Embryonic facial prominence (tissue), 1 donor: Measurements from ENCODE around the gene ITPR3.

Experiments
- DNase-seq: peaks from one replicate; pipeline ENCODE4 v3.0.0-alpha.2; 2016; ENCODE audit errors: extremely low spot score

The ITPR3 gene

DNA sequence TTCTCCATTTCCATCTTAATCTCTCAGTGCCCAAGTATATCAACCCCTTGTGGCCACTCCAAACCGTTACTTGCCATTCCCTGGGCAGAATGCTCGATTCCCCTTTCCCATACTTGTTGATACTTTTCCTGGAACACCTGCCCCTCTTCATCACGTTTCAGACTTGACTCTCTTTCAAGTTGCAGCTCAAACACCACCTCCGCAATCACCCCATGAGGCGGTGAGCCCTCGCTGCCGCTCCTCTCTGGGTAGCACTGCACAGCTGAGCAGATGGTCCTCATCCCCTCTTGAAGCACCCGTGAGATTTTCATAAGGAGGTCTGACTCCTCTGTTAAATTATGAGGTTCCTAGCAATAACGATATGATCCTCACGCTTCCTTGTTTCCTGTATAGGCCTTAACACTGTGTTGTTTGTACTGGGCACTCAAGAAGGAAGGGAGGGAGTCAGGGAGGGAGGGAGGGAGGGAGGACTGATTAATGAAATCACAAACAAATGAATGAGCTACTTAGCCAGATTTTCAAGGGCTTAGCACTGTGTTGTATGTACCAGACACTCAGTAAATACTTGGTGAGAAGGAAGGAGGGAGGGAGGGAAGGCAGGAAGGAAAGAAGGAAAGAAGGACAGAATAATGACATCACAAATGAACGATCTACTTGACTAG is 98.3 kb downstream of the ITPR3 start:
- DNase-seq, result no peak

DNA sequence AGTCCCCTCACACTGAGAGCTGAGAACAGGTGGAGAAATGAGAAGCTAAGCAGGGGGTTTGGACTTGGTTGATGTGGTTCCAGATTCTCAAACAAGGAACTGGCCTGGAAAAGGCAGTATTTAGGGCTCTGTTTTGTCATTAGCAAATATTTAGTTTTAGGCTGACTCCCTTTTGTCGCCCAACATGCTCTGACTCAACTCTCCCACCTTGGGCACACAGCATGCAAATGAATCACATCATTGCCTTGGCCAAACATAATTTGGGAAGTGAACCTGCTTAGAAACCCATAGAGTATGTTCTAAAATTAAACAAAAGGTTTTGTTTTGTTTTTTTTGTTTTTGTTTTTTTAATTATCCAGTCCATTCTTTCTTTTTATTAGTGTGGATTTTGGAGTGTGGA is 99.9 kb downstream of the ITPR3 start:
- no peak for DNase-seq

DNA sequence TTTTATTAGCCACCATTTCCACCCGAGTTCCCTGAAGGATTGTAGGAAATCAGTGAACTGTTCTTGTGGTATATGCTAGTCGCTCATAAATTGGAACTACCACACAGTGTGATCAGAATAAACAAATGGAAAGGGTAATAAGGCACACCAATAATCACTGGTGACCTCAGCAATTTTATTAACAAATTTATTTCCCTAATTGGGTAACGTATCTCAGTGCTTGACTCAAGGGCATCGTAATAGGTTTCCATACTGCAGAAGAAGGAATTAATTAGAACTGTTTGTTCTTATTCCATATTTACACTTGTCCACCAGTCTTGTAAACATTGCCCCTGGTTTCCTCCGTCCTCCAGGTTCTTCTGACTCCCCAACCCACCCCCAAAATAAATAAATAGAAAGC is 100.4 kb downstream of the ITPR3 start:
- DNase-seq, result no peak

DNA sequence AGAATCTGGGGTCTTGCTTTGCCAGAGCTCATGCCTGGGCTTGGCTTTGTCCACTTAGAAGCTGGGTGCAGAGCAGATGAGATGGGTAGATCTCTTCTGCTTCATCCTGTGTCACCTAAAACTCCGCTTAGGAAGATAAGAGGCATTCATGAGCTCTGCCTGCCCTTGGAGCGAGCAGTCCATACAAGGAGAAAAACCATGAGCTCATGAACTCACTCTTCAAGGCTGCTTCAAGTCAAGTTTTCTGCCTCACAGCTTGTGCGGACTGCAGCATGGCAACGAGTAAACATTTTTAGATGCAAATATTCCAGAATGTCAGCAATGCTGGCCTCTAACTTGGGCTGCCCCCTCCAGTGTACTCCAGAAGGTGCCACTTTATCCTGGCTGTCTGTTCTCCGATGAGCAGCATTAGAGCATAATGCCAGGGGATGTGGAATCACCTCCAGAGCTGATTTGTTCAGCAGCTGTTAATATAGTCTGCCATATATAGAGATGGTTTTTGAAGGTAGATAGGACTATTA is 101.0 kb downstream of the ITPR3 start:
- no peak for DNase-seq

DNA sequence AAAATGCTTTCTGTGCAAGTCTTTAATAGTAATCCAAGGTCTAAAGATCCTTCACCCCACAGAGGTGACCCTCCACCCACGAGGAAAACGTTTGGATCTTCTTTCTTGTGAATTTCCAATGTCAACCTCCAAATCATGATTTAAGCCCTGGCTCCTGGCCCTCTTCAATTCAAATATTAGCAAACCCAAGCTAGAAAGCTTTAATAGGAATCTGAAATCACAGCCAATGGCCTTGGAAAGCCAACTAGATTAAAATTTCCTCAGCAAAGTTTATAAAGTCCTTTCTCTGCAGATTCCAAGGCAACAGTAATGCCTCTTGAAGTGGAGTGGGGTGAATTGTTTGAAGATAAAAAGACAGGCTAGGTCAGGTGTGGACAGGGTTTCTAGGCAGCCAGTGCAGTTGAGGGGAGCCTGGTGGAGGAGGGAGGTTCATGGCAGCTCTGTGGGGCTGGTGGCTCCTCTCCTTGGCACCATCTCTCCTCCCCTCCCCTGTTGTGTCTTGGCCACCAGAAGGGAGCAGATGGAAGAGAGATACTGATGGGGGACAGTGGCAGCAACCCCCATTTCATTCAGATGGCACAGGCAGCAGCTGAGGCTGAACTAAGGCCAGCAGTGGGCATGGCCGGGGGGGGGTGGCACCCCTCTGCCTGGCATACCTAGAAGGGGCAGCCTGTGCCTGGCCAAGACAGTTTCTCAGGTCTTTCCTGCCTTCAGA is 102.4 kb downstream of the ITPR3 start:
- DNase-seq, result no peak

DNA sequence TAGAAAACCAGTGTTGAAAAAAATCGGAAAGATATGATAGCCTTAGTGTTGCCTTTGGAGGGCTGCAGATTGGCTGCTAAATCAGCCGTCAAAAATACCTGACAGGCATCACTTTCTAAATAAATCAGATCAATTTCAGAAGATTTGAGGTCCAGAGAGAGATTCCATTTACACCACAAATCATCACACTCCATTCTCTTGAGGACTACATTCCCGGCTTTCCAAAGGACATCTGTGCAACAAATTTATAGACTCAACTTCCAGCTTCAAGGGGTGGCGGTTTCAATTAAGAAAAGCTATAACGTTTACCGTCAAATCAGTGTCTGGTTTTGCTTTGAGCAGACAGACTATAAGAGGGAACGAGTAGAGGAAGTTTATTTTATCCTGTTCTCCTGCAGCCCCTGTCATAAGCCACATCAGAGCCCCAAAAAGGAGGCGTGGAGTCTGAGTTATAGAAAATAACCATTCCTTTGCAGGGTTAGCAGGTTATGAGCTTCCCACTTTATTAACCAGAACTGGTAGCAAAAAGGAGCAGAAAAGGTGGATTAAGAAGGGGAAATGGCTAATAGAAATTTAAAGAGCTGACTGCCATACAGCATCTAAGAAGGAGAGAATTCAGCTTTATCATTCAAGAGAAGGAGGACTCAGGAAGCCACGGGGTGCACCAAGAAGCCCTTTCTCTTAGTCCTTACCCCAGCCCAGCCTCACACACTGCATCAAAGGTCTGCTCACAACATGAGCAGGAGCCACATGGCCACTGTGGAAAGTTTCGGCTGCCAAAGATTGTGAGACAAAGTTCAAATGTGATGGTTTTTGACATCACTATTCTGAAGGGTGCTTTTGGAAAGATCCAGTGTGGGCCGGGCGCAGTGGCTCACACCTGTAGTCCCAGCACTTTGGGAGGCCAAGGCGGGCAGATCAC is 103.2 kb downstream of the ITPR3 start:
- DNase-seq, result no peak

DNA sequence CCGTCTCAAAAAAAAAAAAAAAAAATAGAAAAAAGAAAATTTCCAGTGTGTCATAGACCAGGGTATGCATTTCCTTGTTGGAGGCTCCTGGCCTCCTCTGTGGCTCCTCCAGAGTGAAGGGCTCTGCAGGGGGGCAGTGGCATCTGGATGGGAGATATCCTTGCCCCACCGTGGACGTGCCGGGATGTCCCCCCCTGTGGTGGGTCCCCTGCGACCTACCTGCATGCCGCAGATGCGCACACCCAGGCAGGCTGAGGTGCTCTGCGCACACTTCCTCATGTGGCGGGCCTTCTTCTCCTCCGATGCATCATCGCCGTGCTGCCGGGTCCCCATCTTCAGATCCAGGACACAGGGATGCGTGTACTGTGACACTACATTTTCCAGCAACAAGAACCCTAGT is 104.1 kb downstream of the ITPR3 start:
- DNase-seq, result no peak

DNA sequence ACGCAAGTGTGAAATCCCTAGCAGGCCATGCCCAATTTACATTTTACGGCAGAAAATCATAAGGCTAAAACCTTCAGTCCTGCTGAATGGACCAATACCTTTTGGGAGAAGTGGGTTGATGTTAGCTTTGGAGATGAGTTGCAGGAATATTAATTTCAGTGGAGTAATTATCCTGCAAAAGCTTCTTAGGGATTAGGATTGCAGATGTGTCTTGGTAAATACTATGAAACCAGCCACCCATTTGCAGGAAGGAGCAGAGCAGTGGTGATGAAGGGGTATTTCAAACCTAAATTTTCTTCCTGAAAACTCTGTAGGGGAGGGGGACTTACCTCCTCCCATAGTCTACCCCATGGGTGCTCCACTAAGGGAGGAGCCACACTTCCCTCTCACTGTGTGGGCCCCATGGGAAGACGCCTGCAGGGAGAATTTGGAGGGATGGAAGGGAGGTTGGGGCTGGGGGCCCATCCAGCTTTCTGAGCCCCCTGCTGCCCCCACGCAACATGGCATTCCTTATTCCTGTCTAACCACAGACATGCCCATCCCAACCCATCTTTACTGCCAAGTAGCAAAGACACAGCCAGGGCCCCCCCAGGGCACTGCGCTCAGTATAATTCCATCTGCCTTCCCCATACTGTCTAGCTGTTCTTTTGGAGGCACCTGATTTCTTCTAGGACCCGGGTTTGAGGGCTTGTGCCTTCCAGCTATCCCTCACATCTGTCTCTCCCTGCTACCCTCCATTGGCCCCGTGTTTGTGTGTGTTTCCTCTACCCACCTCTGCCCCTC is 105.0 kb downstream of the ITPR3 start:
- DNase-seq, result no peak

DNA sequence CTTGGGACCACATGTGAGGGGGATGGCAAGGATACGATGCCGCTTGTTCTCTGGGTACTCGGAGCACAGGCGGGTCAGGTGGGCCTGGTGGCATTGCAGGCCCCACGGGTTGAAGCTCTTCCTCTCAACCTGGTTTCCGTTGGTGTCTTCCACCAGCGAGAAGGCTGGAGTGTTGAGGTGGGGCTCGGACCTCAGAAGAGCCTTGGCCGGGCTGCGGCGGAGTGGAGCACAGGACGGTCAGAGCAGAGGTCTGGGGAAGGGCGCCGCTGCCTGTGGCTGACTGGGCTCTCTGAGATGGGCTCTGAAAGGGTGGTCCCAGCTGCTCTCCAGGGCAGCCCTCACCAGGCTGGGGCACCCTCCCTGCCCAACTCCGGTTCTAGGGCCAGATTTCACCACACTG is 105.6 kb downstream of the ITPR3 start:
- DNase-seq, result no peak

DNA sequence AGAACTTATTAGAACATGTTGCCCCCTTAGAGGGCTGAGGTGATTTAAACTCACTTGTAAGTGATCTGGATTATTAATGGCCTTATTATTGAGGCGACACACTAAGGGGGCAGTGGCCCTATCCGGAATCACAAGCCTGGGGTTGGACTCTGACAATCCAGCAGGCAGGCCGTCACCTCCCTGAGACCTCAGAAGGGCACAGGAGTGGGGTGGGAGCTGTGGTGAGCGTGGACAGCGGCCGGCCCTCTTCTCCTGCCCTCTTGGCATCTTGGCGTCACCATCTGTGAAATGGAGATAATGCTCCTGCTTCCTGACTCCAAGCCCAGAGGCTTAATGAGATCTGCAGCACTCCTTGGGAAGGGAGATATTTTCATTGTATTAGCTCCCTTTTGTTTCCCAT is 106.0 kb downstream of the ITPR3 start:
- DNase-seq, result no peak

DNA sequence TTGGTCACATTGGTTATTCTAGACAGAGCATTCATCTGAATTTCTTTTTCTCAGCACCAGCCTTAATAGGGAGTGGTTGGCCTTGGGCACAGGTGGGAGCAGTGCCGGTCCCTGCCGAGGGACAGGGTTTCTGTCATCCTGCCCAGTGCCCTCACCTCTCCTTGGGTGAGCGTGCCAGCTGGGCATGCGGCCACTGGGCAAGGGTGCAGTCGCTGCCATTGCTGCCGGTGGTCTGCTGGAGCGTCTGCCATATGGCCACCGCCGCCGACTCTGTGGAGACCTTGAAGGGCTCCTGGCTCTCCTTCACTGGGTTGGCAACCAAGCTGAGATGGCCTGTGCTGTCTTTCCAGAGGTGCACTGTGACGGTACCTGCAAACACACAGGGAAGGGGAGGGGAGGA is 106.8 kb downstream of the ITPR3 start:
- DNase-seq, result no peak

DNA sequence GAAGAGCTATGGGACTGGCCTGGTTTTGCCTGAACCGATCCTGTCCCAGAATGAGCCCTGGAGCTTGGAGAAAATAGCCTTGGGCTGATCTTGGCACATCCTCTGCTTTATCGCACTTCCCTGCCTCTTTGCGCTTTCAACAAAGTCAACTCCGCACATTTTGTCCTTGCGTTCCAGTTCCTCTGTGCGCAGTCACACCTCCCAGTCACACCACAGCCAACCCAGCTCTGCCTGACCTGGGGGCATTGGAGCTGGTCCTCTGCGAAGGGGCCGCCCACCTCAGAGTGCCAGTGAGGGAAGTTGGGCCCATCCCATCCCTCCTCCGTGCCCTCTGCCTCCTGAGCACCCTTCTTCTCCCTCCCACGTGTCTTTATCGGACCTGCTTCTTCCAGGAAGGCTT is 107.3 kb downstream of the ITPR3 start:
- no peak for DNase-seq

DNA sequence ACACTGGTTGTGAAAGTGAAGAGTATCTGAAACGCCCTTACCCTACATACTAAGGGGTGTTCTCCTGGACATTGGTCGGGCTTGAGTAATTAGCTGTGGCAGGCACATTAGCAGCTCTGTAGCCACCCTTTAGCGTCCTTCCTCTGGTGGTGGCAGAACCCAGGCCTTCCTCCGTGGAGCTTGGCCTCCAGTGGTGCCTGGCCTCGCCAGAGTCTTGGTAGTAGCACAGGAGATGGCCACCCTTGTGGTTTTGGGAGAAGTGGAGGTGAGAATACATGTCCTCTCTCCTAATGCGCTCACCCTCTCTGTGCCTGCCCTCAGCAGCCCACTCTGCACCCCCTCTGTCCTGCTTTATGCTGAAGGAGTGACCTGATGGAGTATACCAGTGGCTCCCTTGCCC is 107.9 kb downstream of the ITPR3 start:
- DNase-seq, result no peak

DNA sequence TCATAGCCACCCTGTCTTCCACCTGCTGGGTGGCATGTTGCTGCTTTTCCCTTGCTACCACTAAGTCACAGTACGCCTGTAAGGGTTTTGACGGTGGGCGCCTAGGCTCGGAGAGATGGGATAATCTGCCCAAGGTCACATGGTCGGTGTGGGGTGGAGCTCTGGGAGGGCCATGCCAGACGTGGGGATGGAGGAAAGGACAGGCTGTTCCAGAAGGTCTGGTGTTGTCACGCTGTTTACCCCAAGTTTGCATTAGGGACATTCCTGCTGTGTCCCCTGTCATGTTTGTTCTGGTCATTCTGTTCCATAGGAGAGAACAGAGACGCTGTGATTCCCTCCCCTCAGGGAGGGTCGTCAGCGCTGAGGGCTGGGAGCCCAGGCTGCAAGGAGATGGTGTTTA is 109.5 kb downstream of the ITPR3 start:
- no peak for DNase-seq

DNA sequence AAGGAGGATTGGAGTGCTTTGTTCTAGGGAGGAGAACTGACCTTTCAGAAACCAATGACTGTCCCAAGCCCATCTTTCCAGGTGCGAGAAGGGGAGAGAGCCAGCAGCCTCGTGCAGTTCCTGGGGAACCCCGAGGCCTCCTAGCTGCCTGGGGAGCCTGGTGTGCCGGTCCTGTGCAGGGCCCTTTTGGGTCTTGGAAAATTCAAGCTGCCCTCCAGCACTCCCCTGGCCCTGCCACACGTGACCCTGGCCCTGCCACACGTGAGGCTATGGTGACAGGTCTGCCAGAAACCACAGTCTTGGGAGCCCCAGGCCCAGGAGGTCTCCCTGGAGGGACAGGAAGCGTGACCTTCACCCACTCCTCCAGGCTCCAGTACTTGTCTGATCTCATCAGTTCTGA is 109.9 kb downstream of the ITPR3 start:
- no peak for DNase-seq

DNA sequence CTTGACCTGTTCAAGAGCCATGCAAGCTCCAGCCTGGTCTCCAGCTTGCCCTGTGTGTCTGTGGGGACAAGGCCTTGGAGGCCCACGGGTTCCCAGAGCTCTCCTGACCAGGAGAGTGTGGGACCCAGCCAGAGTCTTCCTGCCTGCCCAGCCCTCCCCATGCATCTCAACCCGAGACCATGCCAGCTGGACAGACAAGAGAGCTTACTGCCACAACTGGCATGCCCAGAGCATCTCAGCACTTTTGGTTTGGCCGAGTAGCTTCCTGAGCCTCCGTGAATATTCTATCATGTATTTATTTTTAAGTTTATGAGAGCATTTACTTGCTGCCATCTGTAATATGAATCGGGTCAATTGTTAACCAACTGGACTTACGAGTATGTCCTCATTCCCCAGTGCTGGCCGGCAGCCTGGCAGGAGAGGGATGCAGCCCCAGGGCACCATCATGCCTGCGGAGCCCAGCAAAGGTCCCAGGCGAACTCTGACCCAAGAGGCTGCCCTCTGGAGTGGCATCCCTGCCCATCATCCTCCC is 110.7 kb downstream of the ITPR3 start:
- DNase-seq, result no peak

DNA sequence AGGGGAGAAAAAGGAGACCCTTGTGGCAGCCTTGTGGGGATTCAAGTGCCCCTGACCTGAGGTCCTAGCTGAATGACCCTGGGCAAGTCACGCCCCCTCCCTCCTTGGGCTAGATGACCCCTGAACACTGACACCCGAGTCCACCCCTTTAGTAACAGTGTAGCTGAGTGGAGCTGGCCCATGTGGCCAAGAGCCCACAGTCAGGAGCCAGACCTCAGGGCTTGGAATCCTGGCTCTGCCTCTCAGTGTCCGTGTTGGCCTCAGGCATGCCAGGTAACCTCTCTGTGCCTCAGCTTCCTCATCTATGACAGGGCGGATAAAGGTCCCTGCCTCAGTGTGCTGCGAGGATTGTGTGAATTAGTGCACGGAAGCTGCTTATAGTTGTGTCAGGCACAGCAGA is 111.3 kb downstream of the ITPR3 start:
- DNase-seq, result no peak

DNA sequence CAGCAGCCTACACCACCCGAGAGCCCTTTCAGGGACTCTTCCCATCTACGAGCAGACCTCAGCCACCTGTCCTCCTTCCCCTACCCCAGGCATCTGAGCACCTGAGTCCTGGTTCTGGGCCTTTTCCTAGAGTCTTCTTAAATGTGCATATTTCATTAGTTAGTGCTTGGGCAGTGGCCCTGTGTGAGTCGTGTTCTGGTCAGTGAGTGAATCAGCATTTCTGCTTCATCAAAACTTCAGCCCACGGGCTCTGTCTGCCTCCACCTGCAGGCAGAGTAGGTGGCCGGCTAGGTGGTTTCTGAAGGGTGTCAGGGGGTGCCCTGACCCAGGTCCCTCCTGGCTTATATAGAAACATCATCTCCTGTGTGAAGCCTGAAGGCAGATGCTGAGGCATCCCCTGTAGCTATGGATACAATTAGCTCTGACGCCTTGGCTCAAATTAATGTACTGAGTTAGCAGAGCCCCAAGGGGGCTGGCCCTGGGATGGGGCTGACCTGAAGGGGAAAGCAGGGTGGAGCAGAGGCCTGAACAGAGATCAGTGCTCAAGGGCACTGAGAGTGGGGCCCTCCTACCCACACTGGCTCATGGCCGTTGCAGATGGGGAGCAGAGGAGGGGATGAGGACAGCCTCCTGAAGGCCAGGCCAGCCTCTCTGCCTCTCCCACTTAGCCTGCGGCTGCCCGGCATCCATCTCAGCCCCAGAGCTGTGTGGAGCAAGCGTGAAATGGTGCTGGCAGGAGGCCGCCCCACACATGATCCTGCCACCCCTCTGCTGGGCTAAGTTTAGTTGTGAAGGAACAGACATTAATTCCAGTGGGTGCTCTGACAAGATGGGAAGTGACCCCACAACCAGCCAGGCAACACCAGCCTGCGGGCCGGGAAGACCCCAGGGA is 111.9 kb downstream of the ITPR3 start:
- DNase-seq, result no peak

DNA sequence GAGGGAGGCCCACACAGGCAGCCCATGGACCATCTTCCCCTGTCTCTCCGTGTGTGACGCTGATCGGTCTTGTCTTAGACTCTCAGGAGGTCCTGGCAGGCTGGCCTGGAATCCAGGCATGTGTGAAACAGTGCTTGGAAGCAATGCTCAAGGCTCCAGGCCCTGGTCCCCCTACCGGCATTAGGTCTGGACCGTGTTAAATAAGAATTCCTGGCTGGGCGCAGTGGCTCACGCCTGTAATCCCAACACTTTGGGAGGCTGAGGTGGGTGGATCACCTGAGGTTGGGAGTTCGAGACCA is 112.5 kb downstream of the ITPR3 start:
- DNase-seq, result no peak

DNA sequence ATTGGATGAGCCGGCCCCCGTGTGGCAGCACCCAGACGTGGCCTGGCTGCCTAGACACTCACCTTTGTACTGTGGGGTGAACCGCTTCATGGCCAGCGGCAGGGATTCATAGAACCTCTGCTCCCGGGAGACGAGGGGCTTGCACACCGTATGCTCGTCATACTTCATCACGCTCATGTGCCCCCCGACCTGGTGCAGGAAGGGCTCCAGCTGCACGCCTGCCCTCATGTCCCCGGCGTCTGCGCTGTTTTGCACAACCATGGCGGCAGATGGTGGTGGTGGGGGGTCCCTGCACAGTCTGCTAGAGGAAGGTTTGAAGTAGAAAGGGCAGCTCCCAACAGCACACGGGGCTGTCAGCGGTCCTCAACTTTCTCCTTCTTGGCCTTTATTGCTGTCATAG is 114.1 kb downstream of the ITPR3 start:
- no peak for DNase-seq
